GM19035 (cell line): ENCODE results near the gene ADAP1.

Source experiments
- ATAC-seq: cut with Tn5 transposase; IDR thresholded peaks from one replicate; pipeline ENCODE4 v1.9.1; 2021; ENCODE audit not compliant: unreplicated experiment

Gene ADAP1

GRCh38 chr7:867406-868188, 86.9 kb downstream of the ADAP1 start:
- ATAC-seq: no peak

- no peak for ATAC-seq
Observed at GRCh38 chr7:867001-867405, 87.5 kb downstream of the ADAP1 start.

- no peak for ATAC-seq
Observed at GRCh38 chr7:865921-866320, 88.6 kb downstream of the ADAP1 start.

GRCh38 chr7:863106-863505, 91.4 kb downstream of the ADAP1 start:
- ATAC-seq: no peak

GRCh38 chr7:862157-862556, 92.3 kb downstream of the ADAP1 start:
- ATAC-seq: no peak

- ATAC-seq: no peak
Observed at GRCh38 chr7:861222-861621, 93.3 kb downstream of the ADAP1 start.

- ATAC-seq: no peak
Observed at GRCh38 chr7:860149-860548, 94.3 kb downstream of the ADAP1 start.

GRCh38 chr7:859359-860030, 95.0 kb downstream of the ADAP1 start:
- ATAC-seq: no peak

- ATAC-seq: no peak
Observed at GRCh38 chr7:857661-858060, 96.8 kb downstream of the ADAP1 start.

- no peak for ATAC-seq
Observed at GRCh38 chr7:856444-857095, 97.9 kb downstream of the ADAP1 start.

GRCh38 chr7:855686-856369, 98.7 kb downstream of the ADAP1 start:
- no peak for ATAC-seq

GRCh38 chr7:854118-854775, 100.2 kb downstream of the ADAP1 start:
- ATAC-seq: no peak

GRCh38 chr7:853366-854117, 100.9 kb downstream of the ADAP1 start:
- ATAC-seq: no peak

- ATAC-seq: no peak
Observed at GRCh38 chr7:851204-851603, 103.3 kb downstream of the ADAP1 start.

- ATAC-seq: no peak
Observed at GRCh38 chr7:849781-850180, 104.7 kb downstream of the ADAP1 start.

GRCh38 chr7:849145-849544, 105.3 kb downstream of the ADAP1 start:
- ATAC-seq: no peak
